ENCODE results near the gene MGAT3. TPM values are rescaled to one million over a fixed set of nuclear protein-coding genes. Genes with fewer than 3 reads are reported as not detected.

The MGAT3 gene
- total RNA-seq, 1 experiment from 2014 or later, result 5.0 TPM

DNA sequence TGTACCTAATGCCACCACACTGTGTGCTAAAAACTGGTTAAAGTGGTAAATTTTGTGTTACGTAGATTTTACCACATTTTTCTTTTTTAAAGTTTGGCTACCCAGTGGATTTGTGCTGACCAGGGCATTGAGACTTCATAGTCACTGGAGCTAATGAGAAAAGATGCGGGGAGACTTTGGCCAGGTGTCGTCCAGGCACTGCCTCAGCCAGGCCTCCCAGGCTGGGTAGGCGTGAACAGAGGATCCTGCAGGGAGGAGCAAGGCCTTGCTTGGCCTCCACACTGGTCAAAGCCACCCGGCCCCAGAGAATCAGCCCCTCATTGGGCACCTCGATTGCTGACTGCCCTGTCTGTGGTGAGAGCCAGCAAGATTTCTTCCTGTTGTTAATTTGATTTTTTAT, 13.4 kb upstream of the MGAT3 start:
- Histone ChIP-seq H2BK20ac (ENCODE audit: low read depth, low read length, poor library complexity, severe bottlenecking) (no peak overlapping the region), H2AK5ac (ENCODE audit: insufficient read length, low read length) (no peak overlapping the region), H2BK120ac (ENCODE audit: low read depth, low read length, poor library complexity, severe bottlenecking) (no peak overlapping the region), H3K4me1 (ENCODE audit: insufficient read depth, low read length) (no peaks in the 10 kb centered on the region), H3K27me3 (ENCODE audit: insufficient read depth, low read length) (no peaks in the 10 kb centered on the region), H3K4me2 (ENCODE audit: insufficient read depth, insufficient read length, low read length) (no peak overlapping the region), H3K79me2 (ENCODE audit: insufficient read depth, low read length) (no peaks in the 10 kb centered on the region), H3K14ac (ENCODE audit: insufficient read depth, low read length) (no peak overlapping the region), H3K79me1 (ENCODE audit: insufficient read depth, low read depth, low read length, poor library complexity, severe bottlenecking) (no peaks in the 10 kb centered on the region), H3K4ac (ENCODE audit: low read depth, low read length) (no peak overlapping the region), H2BK5ac (ENCODE audit: insufficient read length, low read length) (no peak overlapping the region), H3K23ac (ENCODE audit: insufficient read length, low read depth, low read length) (no peak overlapping the region), H2AFZ (ENCODE audit: low read length) (no peak overlapping the region), H2BK12ac (ENCODE audit: insufficient read length, low read depth, low read length) (no peak overlapping the region), H4K8ac (replicated peaks; ENCODE audit: insufficient read length, low read depth, low read length) (no peak overlapping the region), H3T11ph (ENCODE audit: low read length) (no peak overlapping the region), H2BK15ac (ENCODE audit: low read depth, low read length) (no peak overlapping the region), H4K91ac (ENCODE audit: insufficient read length, low read depth, low read length) (no peak overlapping the region), H3K27ac (ENCODE audit: insufficient read length, low read depth, low read length) (no peak overlapping the region), H4K5ac (ENCODE audit: insufficient read length, low read depth, low read length) (no peak overlapping the region), H3K23me2 (ENCODE audit: insufficient read length, low read depth, low read length, poor library complexity, severe bottlenecking) (no peaks in the 10 kb centered on the region), H3K56ac (ENCODE audit: insufficient read length, low read depth, low read length) (no peak overlapping the region), H3K9me3 (ENCODE audit: control insufficient read depth, low read depth, low read length) (no peaks in the 10 kb centered on the region), H3K18ac (ENCODE audit: insufficient read length, low read depth, low read length) (no peak overlapping the region), H4K20me1 (ENCODE audit: control insufficient read depth, insufficient read depth, insufficient read length) (no peaks in the 10 kb centered on the region), H3K9ac (ENCODE audit: extremely low read depth, insufficient read length, low read length) (no peak overlapping the region)
- Mint-ChIP-seq H3K4me3 (no peak overlapping the region), H3K4me1 (peaks cover 6 to 15% of the 10 kb centered on the region in 2 experiments), H3K9me3 (no peaks in the 10 kb centered on the region), H3K36me3 (ENCODE audit: insufficient read depth in 1 of 3, low read depth in 3 of 3) (no peaks in the 10 kb centered on the region), H3K27me3 (ENCODE audit: low read depth) (peaks cover 22% of the 10 kb centered on the region), H3K27ac (no peak overlapping the region; a peak in 1 of 7 replicates)
- WGBS (ENCODE audit: extremely low coverage, insufficient read length, low lambda C conversion rate), result no CpG with 5 or more reads among the region's 6 CpGs
- TF ChIP-seq, protein P1, sequence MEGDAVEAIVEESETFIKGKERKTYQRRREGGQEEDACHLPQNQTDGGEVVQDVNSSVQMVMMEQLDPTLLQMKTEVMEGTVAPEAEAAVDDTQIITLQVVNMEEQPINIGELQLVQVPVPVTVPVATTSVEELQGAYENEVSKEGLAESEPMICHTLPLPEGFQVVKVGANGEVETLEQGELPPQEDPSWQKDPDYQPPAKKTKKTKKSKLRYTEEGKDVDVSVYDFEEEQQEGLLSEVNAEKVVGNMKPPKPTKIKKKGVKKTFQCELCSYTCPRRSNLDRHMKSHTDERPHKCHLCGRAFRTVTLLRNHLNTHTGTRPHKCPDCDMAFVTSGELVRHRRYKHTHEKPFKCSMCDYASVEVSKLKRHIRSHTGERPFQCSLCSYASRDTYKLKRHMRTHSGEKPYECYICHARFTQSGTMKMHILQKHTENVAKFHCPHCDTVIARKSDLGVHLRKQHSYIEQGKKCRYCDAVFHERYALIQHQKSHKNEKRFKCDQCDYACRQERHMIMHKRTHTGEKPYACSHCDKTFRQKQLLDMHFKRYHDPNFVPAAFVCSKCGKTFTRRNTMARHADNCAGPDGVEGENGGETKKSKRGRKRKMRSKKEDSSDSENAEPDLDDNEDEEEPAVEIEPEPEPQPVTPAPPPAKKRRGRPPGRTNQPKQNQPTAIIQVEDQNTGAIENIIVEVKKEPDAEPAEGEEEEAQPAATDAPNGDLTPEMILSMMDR (conservative IDR thresholded peaks at IDR 0.05), result no peak
- DNase-seq, result no peak

All from H9 (cell line).